IPS-15b (cell line): Measurements from ENCODE around the gene CSAD.
"Not testable (repeated sequence)": the region's sequence is repeated elsewhere in the genome, so short reads cannot be mapped to it uniquely, and the experiment has no call there.

Experiments
- H3K27me3 ChIP-seq: one replicate; pipeline ENCODE4 v1.6.1; 2013; ENCODE audit warnings: low read length; ENCODE audit not compliant: control insufficient read depth, insufficient read depth
- H3K36me3 ChIP-seq: one replicate; pipeline ENCODE4 v1.6.1; 2013; ENCODE audit warnings: low read length; ENCODE audit not compliant: control insufficient read depth, insufficient read depth
- H3K4me1 ChIP-seq: one replicate; pipeline ENCODE4 v1.6.1; 2013; ENCODE audit warnings: mild to moderate bottlenecking, low read length; ENCODE audit not compliant: control insufficient read depth, insufficient read depth
- H3K4me3 ChIP-seq: one replicate; pipeline ENCODE4 v1.5.1; 2013; ENCODE audit warnings: low read depth, low read length
- H3K9ac ChIP-seq: one replicate; pipeline ENCODE4 v1.6.1; 2013; ENCODE audit warnings: low read depth, mild to moderate bottlenecking, low read length
- H3K9me3 ChIP-seq: one replicate; pipeline ENCODE4 v1.6.1; 2013; ENCODE audit warnings: mild to moderate bottlenecking, low read length; ENCODE audit not compliant: control insufficient read depth, insufficient read depth

CSAD gene

DNA sequence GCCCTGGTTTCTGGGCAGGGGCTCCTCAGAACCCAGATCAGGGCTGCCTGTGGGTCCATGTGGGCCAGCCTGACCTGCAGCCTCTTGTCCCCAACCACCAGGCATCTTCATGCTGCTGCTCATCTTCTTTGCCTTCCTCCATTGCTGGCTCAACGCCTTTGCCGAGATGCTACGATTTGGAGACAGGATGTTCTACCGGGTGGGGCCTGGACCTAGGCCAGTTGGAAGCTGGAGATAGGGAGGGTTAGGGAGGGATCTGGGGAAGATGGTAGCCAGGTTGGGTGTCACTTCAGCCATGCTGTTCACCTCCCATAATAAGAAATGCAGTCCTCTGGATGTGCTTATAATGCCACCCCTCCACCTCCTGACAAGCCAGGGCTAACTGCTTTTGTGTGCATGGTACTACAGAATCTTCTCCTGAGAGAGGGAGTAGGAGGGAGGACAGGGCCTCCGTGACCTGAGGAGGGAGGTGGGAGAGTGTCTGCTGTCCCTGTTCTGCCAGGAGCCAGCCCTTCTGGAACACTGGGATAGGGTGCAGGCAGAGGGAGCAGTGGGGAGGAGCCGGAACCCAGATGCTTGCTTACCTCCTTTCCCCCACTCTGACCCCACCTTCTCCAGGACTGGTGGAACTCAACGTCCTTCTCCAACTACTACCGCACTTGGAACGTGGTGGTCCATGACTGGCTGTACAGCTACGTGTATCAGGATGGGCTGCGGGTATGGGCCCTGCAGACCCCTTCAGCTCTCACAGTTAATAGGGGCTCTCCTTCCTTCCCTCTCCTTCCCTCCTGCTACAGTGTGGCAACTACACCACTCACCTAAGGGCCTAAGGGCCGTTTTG lies 59.8 kb downstream of the CSAD start:
- Histone ChIP-seq H3K36me3 (no peaks in the 10 kb centered on the region), H3K9me3 (no peaks in the 10 kb centered on the region), H3K9ac (no peak overlapping the region), H3K27me3 (peaks cover 6% of the 10 kb centered on the region), H3K4me1 (no peaks in the 10 kb centered on the region), H3K4me3 (no peak overlapping the region)

DNA sequence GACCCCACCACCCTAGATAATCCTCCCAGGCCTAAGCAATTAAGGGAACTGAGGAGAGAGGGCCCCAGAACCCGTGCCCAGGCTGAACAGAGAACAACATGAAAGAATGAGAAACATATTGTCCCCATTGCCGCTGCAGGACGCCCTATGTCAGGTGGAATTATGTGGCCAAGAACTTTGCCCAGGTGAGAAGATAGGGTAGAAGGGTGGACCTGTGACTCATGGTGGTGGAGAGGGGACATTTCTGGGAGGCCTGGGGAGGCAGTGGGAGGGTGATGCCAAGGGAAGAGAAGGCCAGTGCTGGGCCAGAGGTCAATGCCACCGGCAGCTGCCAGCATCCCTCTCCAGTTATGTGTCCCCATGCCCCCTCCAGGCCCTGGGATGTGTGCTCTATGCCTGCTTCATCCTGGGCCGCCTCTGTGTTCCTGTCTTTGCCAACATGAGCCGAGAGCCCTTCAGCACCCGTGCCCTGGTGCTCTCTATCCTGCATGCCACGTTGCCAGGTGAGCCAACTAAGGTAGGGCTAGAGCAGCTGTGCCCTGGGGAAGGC lies 61.9 kb downstream of the CSAD start:
- no peak overlapping the region for H3K9ac ChIP-seq
- no peaks in the 10 kb centered on the region for H3K9me3 ChIP-seq
- H3K4me1 ChIP-seq, result peaks cover 2% of the 10 kb centered on the region
- H3K36me3 ChIP-seq, result no peaks in the 10 kb centered on the region
- peaks cover 6% of the 10 kb centered on the region for H3K27me3 ChIP-seq
- H3K4me3 ChIP-seq, result no peak overlapping the region

DNA sequence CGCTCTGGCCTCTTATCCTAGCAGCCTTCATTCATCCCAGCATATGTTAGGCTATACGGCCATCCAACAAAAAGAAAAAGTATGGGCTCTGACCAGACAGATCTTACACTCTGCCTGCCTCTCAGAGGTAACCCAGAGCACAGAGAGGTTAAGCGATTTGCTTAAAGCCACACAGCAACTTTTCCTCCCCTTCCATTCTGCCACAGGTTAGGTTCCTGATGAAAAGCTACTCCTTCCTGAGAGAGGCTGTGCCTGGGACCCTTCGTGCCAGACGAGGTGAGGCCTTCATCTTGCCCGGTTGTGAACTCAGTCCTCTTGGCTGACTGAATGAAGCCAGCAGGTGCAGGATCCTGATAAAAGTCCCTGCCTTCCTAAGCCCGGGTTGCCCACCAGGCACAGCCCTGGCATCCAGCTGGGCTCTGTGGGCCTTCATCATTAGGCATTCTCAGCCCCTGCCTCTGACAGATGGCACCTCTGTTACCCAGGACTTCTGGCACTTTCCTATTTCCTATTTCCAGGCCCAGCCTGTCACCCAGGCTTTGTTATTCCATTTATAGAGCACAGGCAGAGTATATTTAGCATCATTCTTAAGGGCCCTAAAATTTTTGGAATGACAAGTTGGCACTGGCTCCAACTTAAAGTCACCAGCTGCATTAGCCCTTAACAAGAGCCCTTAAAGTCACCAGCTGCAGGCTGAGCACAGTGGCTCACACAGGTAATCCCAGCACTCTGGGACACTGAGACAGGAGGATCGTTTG lies 64.7 kb downstream of the CSAD start:
- Histone ChIP-seq H3K9ac (no peak overlapping the region), H3K27me3 (peaks cover 5% of the 10 kb centered on the region)

DNA sequence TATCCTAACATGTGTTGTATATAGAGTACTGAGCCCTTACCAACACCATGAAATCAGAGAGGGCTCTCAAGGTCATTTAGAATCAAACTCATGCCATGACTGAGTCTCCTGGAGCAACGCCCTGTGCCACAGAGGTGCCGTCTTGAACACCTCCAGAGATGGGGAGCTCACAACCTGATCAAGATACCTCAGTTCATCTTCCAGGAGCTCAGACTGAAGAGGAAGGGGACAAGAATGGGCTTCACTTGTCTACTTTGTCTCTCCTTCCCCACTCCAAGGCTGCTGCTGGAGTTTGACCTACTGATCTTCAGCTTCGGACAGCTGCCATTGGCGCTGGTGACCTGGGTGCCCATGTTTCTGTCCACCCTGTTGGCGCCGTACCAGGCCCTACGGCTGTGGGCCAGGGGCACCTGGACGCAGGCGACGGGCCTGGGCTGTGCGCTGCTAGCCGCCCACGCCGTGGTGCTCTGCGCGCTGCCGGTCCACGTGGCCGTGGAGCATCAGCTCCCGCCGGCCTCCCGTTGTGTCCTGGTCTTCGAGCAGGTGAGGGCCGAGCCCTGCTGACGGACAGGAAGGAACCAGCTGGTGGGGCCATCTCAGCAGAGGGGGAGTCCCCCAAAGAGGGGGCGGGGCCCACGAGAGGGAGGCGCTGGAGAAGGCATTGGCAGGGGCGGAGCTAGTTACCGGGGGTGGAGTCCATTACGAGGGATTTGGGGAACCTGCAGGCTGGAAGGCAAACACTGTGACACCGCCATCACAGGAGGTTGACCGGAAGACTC lies 65.4 kb downstream of the CSAD start:
- H3K4me1 ChIP-seq, result peaks cover 2% of the 10 kb centered on the region
- no peak overlapping the region for H3K9ac ChIP-seq
- no peaks in the 10 kb centered on the region for H3K9me3 ChIP-seq
- H3K36me3 ChIP-seq, result no peaks in the 10 kb centered on the region
- no peak overlapping the region for H3K4me3 ChIP-seq
- H3K27me3 ChIP-seq, result peaks cover 3% of the 10 kb centered on the region

More for the DNA sequence above, 64.7 kb downstream of the CSAD start:
- Histone ChIP-seq H3K4me3 (no peak overlapping the region), H3K4me1 (peaks cover 2% of the 10 kb centered on the region), H3K9me3 (no peaks in the 10 kb centered on the region), H3K36me3 (no peaks in the 10 kb centered on the region)

DNA sequence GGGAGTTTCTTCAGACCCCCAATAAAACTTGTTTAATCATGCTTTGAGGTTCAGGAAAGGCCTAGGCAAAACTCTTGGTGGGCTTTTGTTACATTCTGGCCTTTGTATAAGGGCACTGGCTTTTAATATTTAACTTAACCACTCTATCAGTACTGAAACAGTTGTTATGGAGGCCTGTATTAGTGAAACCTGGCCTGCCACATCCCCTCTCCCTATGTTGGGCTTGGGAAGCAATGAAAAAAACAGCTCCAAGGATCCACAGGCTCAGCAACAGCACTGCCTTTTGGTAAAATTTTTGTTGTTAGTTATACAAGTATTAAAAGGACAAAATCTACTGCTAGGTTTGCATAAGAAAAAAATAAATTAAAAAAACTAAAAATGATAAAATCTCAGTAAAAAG lies 66.8 kb downstream of the CSAD start:
- H3K27me3 ChIP-seq, result peaks cover 3% of the 10 kb centered on the region
- no peak overlapping the region for H3K9ac ChIP-seq
- no peaks in the 10 kb centered on the region for H3K36me3 ChIP-seq
- H3K9me3 ChIP-seq, result no peaks in the 10 kb centered on the region
- H3K4me1 ChIP-seq, result peaks cover 2% of the 10 kb centered on the region
- no peak overlapping the region for H3K4me3 ChIP-seq

DNA sequence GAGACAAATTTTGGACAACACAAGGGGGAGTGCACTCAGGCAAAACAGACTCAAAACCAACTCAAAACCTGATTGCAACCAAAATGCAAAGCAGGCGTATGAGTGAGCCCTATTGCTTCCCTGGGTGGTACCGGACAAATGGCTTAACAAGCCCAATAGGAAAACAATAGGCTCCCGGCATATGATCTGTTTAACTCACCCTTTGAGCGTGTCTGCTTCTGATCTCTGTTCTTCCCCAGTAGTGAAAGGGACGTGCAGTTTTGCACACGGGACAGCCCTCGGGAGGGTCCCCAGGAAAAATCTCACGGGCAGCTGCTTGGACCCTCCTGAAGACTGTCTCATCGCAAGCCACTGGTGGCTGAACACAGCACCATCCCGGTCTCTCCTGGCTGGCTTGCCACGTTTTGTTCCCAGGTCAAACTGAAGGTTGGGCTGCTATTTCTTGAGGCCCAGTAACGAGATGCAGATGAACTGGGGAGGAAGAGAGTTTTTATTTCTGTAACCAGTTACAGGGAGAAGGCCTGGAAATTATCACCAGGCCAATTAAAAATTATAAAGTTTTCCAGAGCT lies 67.5 kb downstream of the CSAD start:
- no peak overlapping the region for H3K4me3 ChIP-seq
- H3K9me3 ChIP-seq, result no peaks in the 10 kb centered on the region
- peaks cover 2% of the 10 kb centered on the region for H3K4me1 ChIP-seq
- no peak overlapping the region for H3K9ac ChIP-seq
- H3K27me3 ChIP-seq, result peaks cover 3% of the 10 kb centered on the region
- no peaks in the 10 kb centered on the region for H3K36me3 ChIP-seq

DNA sequence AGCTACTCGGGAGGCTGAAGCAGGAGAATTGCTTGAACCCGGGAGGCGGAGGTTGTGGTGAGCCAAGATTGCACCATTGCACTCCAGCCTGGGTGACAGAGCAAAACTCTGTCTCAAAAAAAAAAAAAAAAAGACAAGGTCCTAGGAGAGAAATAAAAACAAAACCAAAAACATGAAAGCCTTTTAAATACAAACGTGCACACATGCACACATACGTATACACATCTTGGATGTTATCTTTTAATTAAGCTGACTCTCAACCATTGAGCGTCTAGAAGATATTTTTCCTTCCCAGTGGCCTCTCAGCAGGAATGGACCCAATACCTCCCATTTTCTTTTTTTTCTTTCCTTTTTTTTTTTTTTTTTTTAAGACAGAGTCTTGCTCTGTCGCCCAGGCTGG lies 68.3 kb downstream of the CSAD start:
- not testable (repeated sequence) for H3K9me3 ChIP-seq, H3K36me3 ChIP-seq, H3K4me3 ChIP-seq, H3K27me3 ChIP-seq, H3K4me1 ChIP-seq, H3K9ac ChIP-seq
